Thyroid gland (tissue), 4 donors: ENCODE data around the gene DKKL1.

Experiments
- POLR2A ChIP-seq, 2 donors: fragments of 450-650 bp; IDR thresholded peaks; one replicate each; pipeline ENCODE4 v1.6.1; 2017; ENCODE audit warnings: antibody characterized with exemption in 2 of 2, mild to moderate bottlenecking in 2 of 2, moderate library complexity in 1 of 2
- TF ChIP-seq, protein P1 (sequence below), 6 experiments: fragments of 200-600 bp in 3 of 6; fragments of 450-650 bp in 3 of 6; sonication (generic) in 3 of 6; IDR thresholded peaks; one replicate each; pipeline ENCODE4 v1.5.1; 2016 to 2019; ENCODE audit warnings: antibody characterized with exemption in 6 of 6, mild to moderate bottlenecking in 2 of 6, inconsistent platforms in 1 of 6, moderate library complexity in 1 of 6

DNA sequence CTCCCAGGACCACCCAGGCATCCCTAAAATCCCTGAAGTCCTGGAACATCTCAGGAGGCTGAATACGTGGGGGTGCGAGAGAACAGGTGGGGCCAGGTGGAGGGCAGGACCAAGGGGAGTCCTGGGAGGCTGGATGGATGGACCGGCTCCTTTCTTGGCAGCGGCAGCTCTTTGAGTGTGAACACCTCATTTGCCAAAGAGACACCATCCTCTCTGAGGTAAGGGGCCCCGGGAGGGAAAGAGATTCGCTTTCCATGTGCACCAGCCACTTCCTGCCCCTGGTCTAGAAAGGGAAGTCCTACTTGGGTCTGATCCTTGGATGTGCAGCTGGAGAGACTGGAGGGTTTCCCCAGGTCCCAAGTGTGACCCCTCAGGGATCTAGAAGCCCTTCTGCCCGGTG, 43.4 kb downstream of the DKKL1 start:
- no peak for TF ChIP-seq POLR2A (IDR thresholded peaks at IDR 0.05)
- TF ChIP-seq, protein P1, sequence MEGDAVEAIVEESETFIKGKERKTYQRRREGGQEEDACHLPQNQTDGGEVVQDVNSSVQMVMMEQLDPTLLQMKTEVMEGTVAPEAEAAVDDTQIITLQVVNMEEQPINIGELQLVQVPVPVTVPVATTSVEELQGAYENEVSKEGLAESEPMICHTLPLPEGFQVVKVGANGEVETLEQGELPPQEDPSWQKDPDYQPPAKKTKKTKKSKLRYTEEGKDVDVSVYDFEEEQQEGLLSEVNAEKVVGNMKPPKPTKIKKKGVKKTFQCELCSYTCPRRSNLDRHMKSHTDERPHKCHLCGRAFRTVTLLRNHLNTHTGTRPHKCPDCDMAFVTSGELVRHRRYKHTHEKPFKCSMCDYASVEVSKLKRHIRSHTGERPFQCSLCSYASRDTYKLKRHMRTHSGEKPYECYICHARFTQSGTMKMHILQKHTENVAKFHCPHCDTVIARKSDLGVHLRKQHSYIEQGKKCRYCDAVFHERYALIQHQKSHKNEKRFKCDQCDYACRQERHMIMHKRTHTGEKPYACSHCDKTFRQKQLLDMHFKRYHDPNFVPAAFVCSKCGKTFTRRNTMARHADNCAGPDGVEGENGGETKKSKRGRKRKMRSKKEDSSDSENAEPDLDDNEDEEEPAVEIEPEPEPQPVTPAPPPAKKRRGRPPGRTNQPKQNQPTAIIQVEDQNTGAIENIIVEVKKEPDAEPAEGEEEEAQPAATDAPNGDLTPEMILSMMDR (IDR thresholded peaks at IDR 0.05) = no peak
